ENCODE data around the gene TCF7.

- no peak for TF ChIP-seq SMC3 (IDR thresholded peaks at IDR 0.05)
- no peak for TF ChIP-seq CTCF (IDR thresholded peaks at IDR 0.05)
- TF ChIP-seq, protein P1, sequence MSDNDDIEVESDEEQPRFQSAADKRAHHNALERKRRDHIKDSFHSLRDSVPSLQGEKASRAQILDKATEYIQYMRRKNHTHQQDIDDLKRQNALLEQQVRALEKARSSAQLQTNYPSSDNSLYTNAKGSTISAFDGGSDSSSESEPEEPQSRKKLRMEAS (IDR thresholded peaks at IDR 0.05): no peak
- no peak for TF ChIP-seq POLR2A (IDR thresholded peaks at IDR 0.05; ENCODE audit: low read length)
- no peak for TF ChIP-seq REST (IDR thresholded peaks at IDR 0.05)
- TF ChIP-seq, protein P2, sequence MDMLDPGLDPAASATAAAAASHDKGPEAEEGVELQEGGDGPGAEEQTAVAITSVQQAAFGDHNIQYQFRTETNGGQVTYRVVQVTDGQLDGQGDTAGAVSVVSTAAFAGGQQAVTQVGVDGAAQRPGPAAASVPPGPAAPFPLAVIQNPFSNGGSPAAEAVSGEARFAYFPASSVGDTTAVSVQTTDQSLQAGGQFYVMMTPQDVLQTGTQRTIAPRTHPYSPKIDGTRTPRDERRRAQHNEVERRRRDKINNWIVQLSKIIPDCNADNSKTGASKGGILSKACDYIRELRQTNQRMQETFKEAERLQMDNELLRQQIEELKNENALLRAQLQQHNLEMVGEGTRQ (IDR thresholded peaks at IDR 0.05): no peak
- no peak for TF ChIP-seq RCOR1 (IDR thresholded peaks at IDR 0.05; ENCODE audit: low read depth, low read length)
- TF ChIP-seq JUNB (IDR thresholded peaks at IDR 0.05): no peak
- TF ChIP-seq EP300 (IDR thresholded peaks at IDR 0.05): no peak
- no peak for TF ChIP-seq MAZ (IDR thresholded peaks at IDR 0.05; ENCODE audit: borderline replicate concordance, low read depth, low read length)
- no peak for TF ChIP-seq NR3C1 (IDR thresholded peaks at IDR 0.05)
- TF ChIP-seq BHLHE40 (IDR thresholded peaks at IDR 0.05; ENCODE audit: low read depth, low read length): no peak
Measured at GRCh38 chr5:134084022-134084565, 30.4 kb upstream of the TCF7 start.
